ENCODE data around the gene CCHCR1.

CCHCR1 gene

DNA sequence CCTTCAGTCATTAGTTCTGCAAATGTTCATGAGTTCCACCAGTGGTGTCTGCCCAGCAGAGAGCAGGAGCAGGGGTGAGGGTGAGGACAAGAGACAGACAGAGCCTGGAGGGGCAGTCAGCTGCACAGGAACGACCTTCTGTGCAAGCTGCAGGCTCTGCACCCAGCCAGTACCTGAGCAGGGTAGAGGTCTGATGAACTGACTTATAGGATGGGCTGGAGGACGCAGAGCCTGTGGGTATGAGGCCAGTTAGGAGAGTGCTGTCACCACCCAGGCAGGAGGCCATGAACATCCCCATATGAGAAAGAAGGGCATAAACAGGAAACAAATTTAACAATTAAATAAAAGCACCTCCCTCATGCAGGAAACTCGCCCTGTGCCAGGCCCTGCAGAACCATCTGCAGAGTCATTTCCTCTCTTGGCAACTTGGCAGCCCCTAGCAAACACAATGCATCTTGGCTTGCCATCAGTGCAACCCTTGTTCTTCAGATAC, 63.2 kb downstream of the CCHCR1 start:
- no peak for DNase-seq

- no peak for DNase-seq
These were observed 64.7 kb downstream of the CCHCR1 start for GRCh38 chr6:31092769-31093505.

Measured in SHP77 treated with DMSO at 0.1 percent for 48 hours (cell line).